HEK293 (cell line): ENCODE measurements around the gene GPX4.

ENCODE experiments used
- ZNF10 ChIP-seq: fragments of 450-650 bp; formaldehyde crosslinking; IDR thresholded peaks from 2 replicates; pipeline ENCODE4 v1.5.1; 2017; ENCODE audit warnings: missing biosample characterization, missing genetic modification characterization
- ZNF426 ChIP-seq: fragments of 450-650 bp; formaldehyde crosslinking; IDR thresholded peaks from 2 replicates; pipeline ENCODE4 v1.5.1; 2017; ENCODE audit warnings: missing biosample characterization, missing genetic modification characterization, mild to moderate bottlenecking, inconsistent platforms, moderate library complexity
- TF ChIP-seq, protein P1 (sequence below): fragments of 450-650 bp; formaldehyde crosslinking; IDR thresholded peaks from 2 replicates; pipeline ENCODE4 v1.5.1; 2016; ENCODE audit warnings: missing biosample characterization, missing genetic modification characterization
- TF ChIP-seq, protein P2 (sequence below): fragments of 450-650 bp; formaldehyde crosslinking; IDR thresholded peaks from 2 replicates; pipeline ENCODE4 v1.5.1; 2016; ENCODE audit warnings: missing biosample characterization, missing genetic modification characterization
- TF ChIP-seq, protein P3 (sequence below): fragments of 450-650 bp; formaldehyde crosslinking; IDR thresholded peaks from 2 replicates; pipeline ENCODE4 v1.5.1; 2016; ENCODE audit warnings: missing biosample characterization, missing genetic modification characterization, low read depth
- TF ChIP-seq, protein P4 (sequence below): fragments of 450-650 bp; formaldehyde crosslinking; IDR thresholded peaks from 2 replicates; pipeline ENCODE4 v1.5.1; 2017; ENCODE audit warnings: missing biosample characterization, missing genetic modification characterization

DNA sequence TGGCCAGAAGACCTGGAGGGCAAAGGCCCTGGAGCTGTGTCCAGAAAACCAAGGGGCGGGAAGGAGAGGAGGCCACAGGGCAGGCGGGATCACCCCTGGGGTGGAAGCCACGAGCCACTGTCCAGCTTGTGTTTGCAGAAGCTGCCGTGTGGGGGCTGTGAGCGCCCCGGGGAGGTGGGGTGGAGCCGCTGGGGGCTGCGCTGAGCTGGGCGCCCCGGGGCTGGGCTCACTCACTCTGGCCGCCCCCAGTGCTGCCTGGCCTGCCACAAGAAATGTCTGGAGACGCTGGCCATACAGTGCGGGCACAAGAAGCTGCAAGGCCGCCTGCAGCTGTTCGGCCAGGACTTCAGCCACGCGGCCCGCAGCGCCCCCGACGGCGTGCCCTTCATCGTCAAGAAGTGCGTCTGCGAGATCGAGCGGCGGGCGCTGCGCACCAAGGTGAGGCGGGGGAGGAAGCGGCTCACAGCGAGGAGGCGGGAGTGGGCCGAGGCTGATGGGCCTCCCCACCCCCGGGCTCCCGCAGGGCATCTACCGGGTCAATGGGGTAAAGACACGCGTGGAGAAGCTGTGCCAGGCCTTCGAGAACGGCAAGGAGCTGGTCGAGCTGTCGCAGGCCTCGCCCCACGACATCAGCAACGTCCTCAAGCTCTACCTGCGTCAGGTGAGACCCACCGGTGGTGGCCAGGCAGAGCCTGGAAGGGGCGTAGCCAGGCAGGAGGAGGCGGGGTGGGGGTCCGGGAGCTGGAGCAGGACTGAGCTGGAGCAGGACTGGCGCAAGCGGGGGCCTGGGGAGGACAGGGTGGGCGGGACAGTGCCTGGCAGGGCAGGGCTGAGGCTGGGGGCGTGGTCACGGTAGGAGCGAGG is 22.3 kb upstream of the GPX4 start:
- TF ChIP-seq, protein P1, sequence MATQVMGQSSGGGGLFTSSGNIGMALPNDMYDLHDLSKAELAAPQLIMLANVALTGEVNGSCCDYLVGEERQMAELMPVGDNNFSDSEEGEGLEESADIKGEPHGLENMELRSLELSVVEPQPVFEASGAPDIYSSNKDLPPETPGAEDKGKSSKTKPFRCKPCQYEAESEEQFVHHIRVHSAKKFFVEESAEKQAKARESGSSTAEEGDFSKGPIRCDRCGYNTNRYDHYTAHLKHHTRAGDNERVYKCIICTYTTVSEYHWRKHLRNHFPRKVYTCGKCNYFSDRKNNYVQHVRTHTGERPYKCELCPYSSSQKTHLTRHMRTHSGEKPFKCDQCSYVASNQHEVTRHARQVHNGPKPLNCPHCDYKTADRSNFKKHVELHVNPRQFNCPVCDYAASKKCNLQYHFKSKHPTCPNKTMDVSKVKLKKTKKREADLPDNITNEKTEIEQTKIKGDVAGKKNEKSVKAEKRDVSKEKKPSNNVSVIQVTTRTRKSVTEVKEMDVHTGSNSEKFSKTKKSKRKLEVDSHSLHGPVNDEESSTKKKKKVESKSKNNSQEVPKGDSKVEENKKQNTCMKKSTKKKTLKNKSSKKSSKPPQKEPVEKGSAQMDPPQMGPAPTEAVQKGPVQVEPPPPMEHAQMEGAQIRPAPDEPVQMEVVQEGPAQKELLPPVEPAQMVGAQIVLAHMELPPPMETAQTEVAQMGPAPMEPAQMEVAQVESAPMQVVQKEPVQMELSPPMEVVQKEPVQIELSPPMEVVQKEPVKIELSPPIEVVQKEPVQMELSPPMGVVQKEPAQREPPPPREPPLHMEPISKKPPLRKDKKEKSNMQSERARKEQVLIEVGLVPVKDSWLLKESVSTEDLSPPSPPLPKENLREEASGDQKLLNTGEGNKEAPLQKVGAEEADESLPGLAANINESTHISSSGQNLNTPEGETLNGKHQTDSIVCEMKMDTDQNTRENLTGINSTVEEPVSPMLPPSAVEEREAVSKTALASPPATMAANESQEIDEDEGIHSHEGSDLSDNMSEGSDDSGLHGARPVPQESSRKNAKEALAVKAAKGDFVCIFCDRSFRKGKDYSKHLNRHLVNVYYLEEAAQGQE (tag by site-specific recombination): no peak
- TF ChIP-seq ZNF10 (no peak), ZNF426 (tag by site-specific recombination) (no peak)
- TF ChIP-seq, protein P2, sequence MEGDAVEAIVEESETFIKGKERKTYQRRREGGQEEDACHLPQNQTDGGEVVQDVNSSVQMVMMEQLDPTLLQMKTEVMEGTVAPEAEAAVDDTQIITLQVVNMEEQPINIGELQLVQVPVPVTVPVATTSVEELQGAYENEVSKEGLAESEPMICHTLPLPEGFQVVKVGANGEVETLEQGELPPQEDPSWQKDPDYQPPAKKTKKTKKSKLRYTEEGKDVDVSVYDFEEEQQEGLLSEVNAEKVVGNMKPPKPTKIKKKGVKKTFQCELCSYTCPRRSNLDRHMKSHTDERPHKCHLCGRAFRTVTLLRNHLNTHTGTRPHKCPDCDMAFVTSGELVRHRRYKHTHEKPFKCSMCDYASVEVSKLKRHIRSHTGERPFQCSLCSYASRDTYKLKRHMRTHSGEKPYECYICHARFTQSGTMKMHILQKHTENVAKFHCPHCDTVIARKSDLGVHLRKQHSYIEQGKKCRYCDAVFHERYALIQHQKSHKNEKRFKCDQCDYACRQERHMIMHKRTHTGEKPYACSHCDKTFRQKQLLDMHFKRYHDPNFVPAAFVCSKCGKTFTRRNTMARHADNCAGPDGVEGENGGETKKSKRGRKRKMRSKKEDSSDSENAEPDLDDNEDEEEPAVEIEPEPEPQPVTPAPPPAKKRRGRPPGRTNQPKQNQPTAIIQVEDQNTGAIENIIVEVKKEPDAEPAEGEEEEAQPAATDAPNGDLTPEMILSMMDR: no peak
- TF ChIP-seq, protein P3, sequence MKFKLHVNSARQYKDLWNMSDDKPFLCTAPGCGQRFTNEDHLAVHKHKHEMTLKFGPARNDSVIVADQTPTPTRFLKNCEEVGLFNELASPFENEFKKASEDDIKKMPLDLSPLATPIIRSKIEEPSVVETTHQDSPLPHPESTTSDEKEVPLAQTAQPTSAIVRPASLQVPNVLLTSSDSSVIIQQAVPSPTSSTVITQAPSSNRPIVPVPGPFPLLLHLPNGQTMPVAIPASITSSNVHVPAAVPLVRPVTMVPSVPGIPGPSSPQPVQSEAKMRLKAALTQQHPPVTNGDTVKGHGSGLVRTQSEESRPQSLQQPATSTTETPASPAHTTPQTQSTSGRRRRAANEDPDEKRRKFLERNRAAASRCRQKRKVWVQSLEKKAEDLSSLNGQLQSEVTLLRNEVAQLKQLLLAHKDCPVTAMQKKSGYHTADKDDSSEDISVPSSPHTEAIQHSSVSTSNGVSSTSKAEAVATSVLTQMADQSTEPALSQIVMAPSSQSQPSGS (tag by site-specific recombination): no peak
- TF ChIP-seq, protein P4, sequence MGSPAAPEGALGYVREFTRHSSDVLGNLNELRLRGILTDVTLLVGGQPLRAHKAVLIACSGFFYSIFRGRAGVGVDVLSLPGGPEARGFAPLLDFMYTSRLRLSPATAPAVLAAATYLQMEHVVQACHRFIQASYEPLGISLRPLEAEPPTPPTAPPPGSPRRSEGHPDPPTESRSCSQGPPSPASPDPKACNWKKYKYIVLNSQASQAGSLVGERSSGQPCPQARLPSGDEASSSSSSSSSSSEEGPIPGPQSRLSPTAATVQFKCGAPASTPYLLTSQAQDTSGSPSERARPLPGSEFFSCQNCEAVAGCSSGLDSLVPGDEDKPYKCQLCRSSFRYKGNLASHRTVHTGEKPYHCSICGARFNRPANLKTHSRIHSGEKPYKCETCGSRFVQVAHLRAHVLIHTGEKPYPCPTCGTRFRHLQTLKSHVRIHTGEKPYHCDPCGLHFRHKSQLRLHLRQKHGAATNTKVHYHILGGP: no peak
